Measurements from ENCODE around the gene PSORS1C1.

GRCh38 chr6:31130751-31131150, 16.2 kb downstream of the PSORS1C1 start:
- TF ChIP-seq CTCF (optimal IDR thresholded peaks at IDR 0.05 in 1 of 3, IDR thresholded peaks at IDR 0.05 in 1 of 3, conservative IDR thresholded peaks at IDR 0.05 in 1 of 3; ENCODE audit: extremely low read depth in 1 of 3, insufficient read depth in 2 of 3, low read length in 3 of 3) = no peak
- TF ChIP-seq EZH2 (IDR thresholded peaks at IDR 0.05; ENCODE audit: low read length) = no peak

All from keratinocyte (primary cell).